ENCODE results near the gene KCNIP3. TPM values are rescaled to one million over a fixed set of nuclear protein-coding genes. Genes with fewer than 3 reads are reported as not detected.

The KCNIP3 gene
- total RNA-seq, 1 donor from 2014 or later = 0.68 TPM

DNA sequence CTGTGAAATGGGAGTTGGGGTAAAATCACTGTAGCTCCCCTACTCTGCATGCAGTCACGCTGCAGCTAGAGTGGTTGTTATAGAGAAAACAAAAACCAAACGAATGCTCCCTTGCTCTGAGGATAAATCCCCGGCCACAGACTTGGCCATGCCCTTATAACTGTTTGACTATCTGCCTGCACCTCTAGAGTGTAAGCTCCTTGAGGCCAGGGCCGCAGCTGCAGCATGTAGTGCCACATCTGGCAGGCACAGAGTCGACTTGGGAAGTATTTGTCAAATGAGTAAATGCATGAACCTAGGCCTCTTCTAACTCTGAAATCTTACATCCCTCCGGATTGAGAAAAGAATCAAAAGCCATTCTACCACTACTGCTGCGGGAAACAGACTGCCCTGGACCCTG, 35.9 kb downstream of the KCNIP3 start:
- H3K36me3 Mint-ChIP-seq (ENCODE audit: low read depth, unreplicated experiment) = no peaks in the 10 kb centered on the region
- Histone ChIP-seq H4K20me1 (ENCODE audit: insufficient read depth, low read length) (no peaks in the 10 kb centered on the region), H3K4me2 (ENCODE audit: low read length) (no peak overlapping the region), H3K36me3 (ENCODE audit: insufficient read depth, low read length) (no peaks in the 10 kb centered on the region), H3K27ac (ENCODE audit: low read depth, low read length) (no peak overlapping the region), H3K79me2 (ENCODE audit: insufficient read depth, low read length) (no peaks in the 10 kb centered on the region), H3K27me3 (ENCODE audit: insufficient read depth, low read length) (peaks cover 2% of the 10 kb centered on the region), H3K4me1 (ENCODE audit: insufficient read depth, low read length) (no peaks in the 10 kb centered on the region), H3K9ac (ENCODE audit: low read length) (no peak overlapping the region), H3K9me3 (ENCODE audit: insufficient read depth, low read depth, low read length) (no peaks in the 10 kb centered on the region), H2AFZ (ENCODE audit: low read depth, low read length) (no peak overlapping the region), H3K4me3 (ENCODE audit: insufficient read depth, low read depth, low read length) (no peak overlapping the region)
- FAIRE-seq = no peak
- peaks cover 32% of the 10 kb centered on the region for H3K27me3 Mint-ChIP-seq (ENCODE audit: low read depth, unreplicated experiment)
- no peaks in the 10 kb centered on the region for H3K9me3 Mint-ChIP-seq (ENCODE audit: unreplicated experiment)
- peaks cover 9% of the 10 kb centered on the region for H3K4me1 Mint-ChIP-seq (ENCODE audit: low read depth, unreplicated experiment)
- no peak overlapping the region for H3K4me3 Mint-ChIP-seq (ENCODE audit: unreplicated experiment)
- H3K27ac Mint-ChIP-seq (ENCODE audit: unreplicated experiment) = no peak overlapping the region
- TF ChIP-seq, protein P1, sequence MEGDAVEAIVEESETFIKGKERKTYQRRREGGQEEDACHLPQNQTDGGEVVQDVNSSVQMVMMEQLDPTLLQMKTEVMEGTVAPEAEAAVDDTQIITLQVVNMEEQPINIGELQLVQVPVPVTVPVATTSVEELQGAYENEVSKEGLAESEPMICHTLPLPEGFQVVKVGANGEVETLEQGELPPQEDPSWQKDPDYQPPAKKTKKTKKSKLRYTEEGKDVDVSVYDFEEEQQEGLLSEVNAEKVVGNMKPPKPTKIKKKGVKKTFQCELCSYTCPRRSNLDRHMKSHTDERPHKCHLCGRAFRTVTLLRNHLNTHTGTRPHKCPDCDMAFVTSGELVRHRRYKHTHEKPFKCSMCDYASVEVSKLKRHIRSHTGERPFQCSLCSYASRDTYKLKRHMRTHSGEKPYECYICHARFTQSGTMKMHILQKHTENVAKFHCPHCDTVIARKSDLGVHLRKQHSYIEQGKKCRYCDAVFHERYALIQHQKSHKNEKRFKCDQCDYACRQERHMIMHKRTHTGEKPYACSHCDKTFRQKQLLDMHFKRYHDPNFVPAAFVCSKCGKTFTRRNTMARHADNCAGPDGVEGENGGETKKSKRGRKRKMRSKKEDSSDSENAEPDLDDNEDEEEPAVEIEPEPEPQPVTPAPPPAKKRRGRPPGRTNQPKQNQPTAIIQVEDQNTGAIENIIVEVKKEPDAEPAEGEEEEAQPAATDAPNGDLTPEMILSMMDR (IDR thresholded peaks at IDR 0.05; ENCODE audit: insufficient read depth, low read depth, low read length) = no peak
- TF ChIP-seq EZH2 (IDR thresholded peaks at IDR 0.05; ENCODE audit: insufficient read depth, low read length) = no peak
- no peak for DNase-seq (ENCODE audit: low read depth)

DNA sequence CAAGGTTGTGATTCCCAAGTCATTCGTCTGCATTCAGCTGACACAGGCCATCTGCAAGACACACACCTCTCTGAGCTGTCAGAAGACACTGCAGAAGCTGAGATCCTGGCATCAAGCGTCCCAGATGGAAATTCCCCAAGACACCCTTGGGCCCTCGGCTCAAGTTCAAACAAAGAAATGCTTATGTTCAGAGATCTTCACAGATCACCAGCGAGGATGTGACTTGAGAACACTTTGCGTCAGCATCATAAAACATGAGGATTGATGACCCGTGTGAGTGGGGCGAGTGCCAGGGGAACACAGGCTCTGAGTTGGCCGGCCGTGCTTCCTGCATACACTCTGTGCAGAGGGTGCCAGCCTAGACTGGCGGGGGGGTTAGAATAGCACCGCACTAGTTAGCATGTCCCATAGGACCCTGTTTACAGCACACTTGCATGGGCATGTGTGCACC, 36.8 kb downstream of the KCNIP3 start:
- H3K27me3 ChIP-seq (ENCODE audit: insufficient read depth, low read length) = peaks cover 2% of the 10 kb centered on the region
- Mint-ChIP-seq H3K27me3 (ENCODE audit: low read depth, unreplicated experiment) (peaks cover 39% of the 10 kb centered on the region), H3K4me3 (ENCODE audit: unreplicated experiment) (no peak overlapping the region), H3K27ac (ENCODE audit: unreplicated experiment) (no peak overlapping the region), H3K36me3 (ENCODE audit: low read depth, unreplicated experiment) (no peaks in the 10 kb centered on the region), H3K4me1 (ENCODE audit: low read depth, unreplicated experiment) (peaks cover 1% of the 10 kb centered on the region), H3K9me3 (ENCODE audit: unreplicated experiment) (no peaks in the 10 kb centered on the region)
- TF ChIP-seq, protein P1 (IDR thresholded peaks at IDR 0.05; ENCODE audit: insufficient read depth, low read depth, low read length) = no peak
- TF ChIP-seq EZH2 (IDR thresholded peaks at IDR 0.05; ENCODE audit: insufficient read depth, low read length) = no peak
- no peak overlapping the region for H2AFZ ChIP-seq (ENCODE audit: low read depth, low read length)
- no peak overlapping the region for H3K27ac ChIP-seq (ENCODE audit: low read depth, low read length)
- FAIRE-seq (peak; percentile 49), DNase-seq (ENCODE audit: low read depth) (peak; percentile 88)
- H3K9me3 ChIP-seq (ENCODE audit: insufficient read depth, low read depth, low read length) = no peaks in the 10 kb centered on the region
- no peak overlapping the region for H3K4me3 ChIP-seq (ENCODE audit: insufficient read depth, low read depth, low read length)
- H3K36me3 ChIP-seq (ENCODE audit: insufficient read depth, low read length) = no peaks in the 10 kb centered on the region
- no peaks in the 10 kb centered on the region for H3K79me2 ChIP-seq (ENCODE audit: insufficient read depth, low read length)
- H4K20me1 ChIP-seq (ENCODE audit: insufficient read depth, low read length) = no peaks in the 10 kb centered on the region
- H3K9ac ChIP-seq (ENCODE audit: low read length) = no peak overlapping the region
- no peaks in the 10 kb centered on the region for H3K4me1 ChIP-seq (ENCODE audit: insufficient read depth, low read length)
- no peak overlapping the region for H3K4me2 ChIP-seq (ENCODE audit: low read length)

DNA sequence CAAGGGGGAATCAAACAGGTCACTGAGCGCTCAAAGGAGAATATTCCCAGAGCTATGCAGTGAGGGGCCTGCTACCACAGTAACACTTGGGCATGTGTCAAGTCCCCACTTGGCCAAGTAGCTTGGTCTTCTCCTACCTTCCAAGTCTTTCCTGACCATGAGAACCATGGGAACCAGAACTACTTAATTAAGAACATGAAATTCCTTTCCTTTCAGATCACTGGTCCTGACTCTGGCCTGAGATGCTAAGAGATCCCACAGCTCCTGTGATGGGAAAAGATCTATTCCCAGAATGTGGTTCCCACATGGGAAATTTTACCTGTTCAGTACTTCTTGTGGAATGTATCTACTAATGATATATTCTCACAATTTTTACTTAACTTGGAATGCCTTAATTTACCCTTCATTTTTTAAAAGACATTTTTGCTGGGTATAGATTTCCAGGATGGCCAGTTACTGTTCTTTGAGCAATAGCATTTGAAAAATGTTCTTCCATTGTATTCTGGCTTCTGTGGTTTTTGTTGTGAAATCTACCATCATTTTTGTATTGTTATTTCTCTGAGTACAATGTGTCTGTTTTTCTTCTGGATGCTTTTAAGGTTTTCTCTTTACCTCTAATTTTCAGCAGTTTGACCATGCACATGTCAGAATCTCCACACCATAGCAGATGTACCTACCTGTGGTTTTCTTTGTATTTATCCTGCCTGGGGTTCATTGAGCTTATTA, 37.9 kb downstream of the KCNIP3 start:
- no peak overlapping the region for H3K4me2 ChIP-seq (ENCODE audit: low read length)
- H3K27ac ChIP-seq (ENCODE audit: low read depth, low read length) = no peak overlapping the region
- Mint-ChIP-seq H3K36me3 (ENCODE audit: low read depth, unreplicated experiment) (no peaks in the 10 kb centered on the region), H3K9me3 (ENCODE audit: unreplicated experiment) (no peaks in the 10 kb centered on the region), H3K27me3 (ENCODE audit: low read depth, unreplicated experiment) (peaks cover 48% of the 10 kb centered on the region), H3K4me3 (ENCODE audit: unreplicated experiment) (no peak overlapping the region), H3K27ac (ENCODE audit: unreplicated experiment) (no peak overlapping the region), H3K4me1 (ENCODE audit: low read depth, unreplicated experiment) (no peaks in the 10 kb centered on the region)
- no peaks in the 10 kb centered on the region for H3K36me3 ChIP-seq (ENCODE audit: insufficient read depth, low read length)
- DNase-seq (ENCODE audit: low read depth) (peak; percentile 46), FAIRE-seq (no peak)
- no peaks in the 10 kb centered on the region for H3K9me3 ChIP-seq (ENCODE audit: insufficient read depth, low read depth, low read length)
- H3K9ac ChIP-seq (ENCODE audit: low read length) = no peak overlapping the region
- no peaks in the 10 kb centered on the region for H4K20me1 ChIP-seq (ENCODE audit: insufficient read depth, low read length)
- no peaks in the 10 kb centered on the region for H3K4me1 ChIP-seq (ENCODE audit: insufficient read depth, low read length)
- H3K4me3 ChIP-seq (ENCODE audit: insufficient read depth, low read depth, low read length) = no peak overlapping the region
- H3K27me3 ChIP-seq (ENCODE audit: insufficient read depth, low read length) = peaks cover 2% of the 10 kb centered on the region
- no peaks in the 10 kb centered on the region for H3K79me2 ChIP-seq (ENCODE audit: insufficient read depth, low read length)
- TF ChIP-seq EZH2 (IDR thresholded peaks at IDR 0.05; ENCODE audit: insufficient read depth, low read length) = no peak
- TF ChIP-seq, protein P1 (IDR thresholded peaks at IDR 0.05; ENCODE audit: insufficient read depth, low read depth, low read length) = no peak
- no peak overlapping the region for H2AFZ ChIP-seq (ENCODE audit: low read depth, low read length)

Measured in astrocyte (in vitro differentiated cells and primary cell).